ENCODE results near the gene PIGZ.

PIGZ gene

DNA sequence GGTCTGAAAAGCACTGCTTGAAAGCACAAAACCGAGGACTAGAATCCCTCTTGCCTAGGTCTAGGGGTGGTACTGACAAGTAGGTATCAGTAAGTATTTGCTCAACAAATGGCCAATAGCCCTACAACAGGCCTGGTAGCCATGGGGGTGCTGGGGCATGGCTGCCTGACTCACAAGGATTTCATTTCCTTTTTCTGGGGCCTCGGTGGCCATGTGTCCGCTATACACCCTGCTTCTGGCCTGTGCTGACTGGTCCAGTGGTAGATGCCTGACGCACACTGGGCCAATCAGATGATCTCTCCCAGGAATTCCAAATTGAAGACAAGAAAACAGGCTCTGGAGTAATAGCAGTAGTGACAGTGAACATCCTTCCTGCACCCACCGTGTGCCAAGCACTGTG is 31.6 kb upstream of the PIGZ start:
- TF ChIP-seq, protein P1, sequence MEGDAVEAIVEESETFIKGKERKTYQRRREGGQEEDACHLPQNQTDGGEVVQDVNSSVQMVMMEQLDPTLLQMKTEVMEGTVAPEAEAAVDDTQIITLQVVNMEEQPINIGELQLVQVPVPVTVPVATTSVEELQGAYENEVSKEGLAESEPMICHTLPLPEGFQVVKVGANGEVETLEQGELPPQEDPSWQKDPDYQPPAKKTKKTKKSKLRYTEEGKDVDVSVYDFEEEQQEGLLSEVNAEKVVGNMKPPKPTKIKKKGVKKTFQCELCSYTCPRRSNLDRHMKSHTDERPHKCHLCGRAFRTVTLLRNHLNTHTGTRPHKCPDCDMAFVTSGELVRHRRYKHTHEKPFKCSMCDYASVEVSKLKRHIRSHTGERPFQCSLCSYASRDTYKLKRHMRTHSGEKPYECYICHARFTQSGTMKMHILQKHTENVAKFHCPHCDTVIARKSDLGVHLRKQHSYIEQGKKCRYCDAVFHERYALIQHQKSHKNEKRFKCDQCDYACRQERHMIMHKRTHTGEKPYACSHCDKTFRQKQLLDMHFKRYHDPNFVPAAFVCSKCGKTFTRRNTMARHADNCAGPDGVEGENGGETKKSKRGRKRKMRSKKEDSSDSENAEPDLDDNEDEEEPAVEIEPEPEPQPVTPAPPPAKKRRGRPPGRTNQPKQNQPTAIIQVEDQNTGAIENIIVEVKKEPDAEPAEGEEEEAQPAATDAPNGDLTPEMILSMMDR (conservative IDR thresholded peaks at IDR 0.05; ENCODE audit: low read depth, low read length), result no peak
- DNase-seq (ENCODE audit: low read depth), result peak; percentile 37
- H3K4me3 ChIP-seq (ENCODE audit: low read depth, low read length), result no peak overlapping the region

DNA sequence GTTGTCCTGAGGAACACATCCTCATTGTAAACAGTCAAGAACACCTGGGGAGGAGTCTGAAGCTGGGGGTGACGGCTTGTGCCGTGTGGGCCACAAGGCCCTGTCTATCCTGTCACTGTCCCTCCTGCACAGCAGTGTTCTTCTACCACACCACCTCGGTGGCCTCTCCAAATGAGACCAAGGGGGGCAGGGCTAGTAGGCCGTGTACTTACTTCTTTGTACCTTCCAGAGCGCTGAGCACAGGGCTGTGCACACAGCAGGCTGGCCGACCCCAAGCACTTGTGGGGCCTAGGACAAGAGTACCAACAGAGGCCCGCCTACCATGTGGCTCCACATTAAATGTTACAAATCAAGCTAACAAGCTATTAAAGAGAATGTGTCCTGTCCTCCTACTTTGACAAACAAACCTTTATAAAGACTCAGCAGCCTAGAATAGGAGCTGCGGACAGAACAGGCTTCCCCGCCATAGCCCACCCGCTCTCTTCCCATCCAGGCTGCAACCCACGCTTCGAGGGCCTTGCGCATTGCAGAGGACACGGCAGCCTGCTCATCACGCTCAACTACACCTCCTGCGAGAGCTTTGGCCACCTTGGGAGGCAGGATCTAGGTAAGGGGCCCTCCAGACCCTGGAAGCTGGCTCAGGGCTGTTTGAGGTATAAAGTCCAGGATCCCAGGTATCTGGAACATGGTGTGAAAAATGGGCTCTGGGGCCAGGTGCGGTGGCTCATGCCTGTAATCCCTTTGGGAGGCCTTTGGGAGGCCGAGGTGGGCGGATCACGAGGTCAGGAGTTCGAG is 30.5 kb upstream of the PIGZ start:
- TF ChIP-seq, protein P1 (conservative IDR thresholded peaks at IDR 0.05; ENCODE audit: low read depth, low read length), result no peak
- DNase-seq (ENCODE audit: low read depth), result no peak
- no peak overlapping the region for H3K4me3 ChIP-seq (ENCODE audit: low read depth, low read length)

DNA sequence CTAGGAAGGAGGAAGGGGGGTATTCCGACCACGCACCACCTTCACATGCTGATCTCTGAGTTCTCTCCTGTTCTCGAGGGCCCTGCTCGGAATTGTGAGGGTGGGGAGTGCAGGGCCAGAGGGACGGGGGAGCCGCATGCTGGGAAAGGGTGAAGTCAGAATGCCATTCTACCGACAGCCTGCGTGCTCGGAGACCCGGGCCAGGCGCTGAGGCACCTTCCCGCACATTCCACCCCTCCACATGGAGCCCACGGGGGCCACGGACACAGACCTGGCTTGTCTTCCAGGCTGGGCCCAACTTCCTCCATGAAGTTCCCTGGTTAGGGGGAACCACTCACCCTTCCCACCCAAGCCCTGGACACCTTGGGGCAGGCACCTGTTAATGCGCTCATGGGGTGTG is 28.7 kb upstream of the PIGZ start:
- no peak for DNase-seq (ENCODE audit: low read depth)
- TF ChIP-seq, protein P1 (conservative IDR thresholded peaks at IDR 0.05; ENCODE audit: low read depth, low read length), result no peak

DNA sequence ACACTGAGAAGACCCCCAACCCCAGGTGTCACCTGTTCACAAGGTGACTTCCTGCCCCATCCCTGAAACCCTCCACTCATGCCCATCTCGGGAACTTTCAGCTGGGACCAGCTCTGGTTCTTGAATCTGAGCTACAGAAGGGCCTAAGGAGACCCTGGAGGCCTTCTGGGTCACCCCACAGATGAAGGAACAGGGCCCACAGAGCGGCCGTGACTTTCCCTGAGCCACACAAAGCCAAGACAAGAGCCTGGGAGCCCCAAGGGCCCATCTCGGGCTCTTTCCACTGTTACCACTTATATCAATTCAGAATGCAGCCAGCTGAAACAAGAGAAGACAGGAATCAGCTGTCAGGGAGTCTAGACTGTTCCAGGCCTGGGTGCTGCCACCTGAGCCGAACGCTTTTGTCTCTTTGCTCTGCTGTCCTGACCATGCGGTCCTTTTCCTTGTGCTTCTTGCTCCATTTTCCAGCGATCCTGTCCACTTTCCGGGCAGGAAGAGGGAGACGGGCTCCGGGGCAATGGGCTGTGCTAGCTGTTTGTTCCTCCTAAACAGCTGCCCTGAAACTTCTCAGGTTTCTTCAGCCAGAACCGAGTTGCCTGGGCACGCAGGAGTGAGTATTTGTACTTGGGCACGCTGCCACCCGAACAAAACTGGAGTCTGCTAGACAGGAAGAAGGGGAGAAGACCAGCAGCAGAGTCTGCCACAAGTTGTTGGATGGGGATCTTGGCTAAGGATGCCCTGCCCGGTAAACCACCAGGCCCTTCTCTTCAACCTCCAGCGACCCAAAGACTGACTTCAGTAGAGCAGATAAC is 28.0 kb upstream of the PIGZ start:
- no peak overlapping the region for H3K4me3 ChIP-seq (ENCODE audit: low read depth, low read length)
- DNase-seq (ENCODE audit: low read depth), result no peak
- TF ChIP-seq, protein P1 (conservative IDR thresholded peaks at IDR 0.05; ENCODE audit: low read depth, low read length), result no peak

More for the DNA sequence above, 28.7 kb upstream of the PIGZ start:
- no peak overlapping the region for H3K4me3 ChIP-seq (ENCODE audit: low read depth, low read length)

DNA sequence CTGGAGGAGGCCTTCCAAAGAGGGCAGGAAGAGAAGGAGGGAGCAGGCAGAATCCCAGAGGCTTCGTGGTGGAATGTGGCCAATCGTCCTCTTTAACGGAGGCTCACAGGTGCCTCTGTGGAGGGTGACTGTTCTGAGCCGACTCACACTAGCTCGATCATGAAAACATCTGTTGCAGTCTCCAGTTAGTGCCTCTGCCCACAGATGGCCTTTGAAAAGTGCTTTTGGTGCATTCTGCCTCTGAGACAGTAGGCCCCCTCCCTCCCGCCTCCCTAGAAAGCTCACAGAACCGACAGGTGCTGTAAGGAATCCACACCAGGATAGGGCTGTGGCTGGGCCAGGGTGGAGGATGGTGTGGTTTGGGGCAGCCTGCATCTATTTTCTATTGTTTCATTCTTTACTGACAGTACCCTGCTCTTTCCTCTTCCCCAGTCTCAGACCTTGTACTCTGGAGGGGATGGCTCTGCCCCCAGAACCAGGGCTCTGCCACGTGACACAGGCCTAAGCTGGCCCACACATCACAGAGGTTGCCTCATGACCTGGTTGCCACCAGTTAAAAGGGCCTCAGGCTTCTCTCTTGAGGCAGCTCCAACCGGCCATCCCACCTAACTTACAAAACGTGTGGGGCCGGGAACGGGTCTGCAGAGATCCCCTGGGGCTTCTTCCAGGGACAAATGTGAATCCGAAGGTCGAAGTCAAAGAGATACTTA is 27.2 kb upstream of the PIGZ start:
- TF ChIP-seq, protein P1 (conservative IDR thresholded peaks at IDR 0.05; ENCODE audit: low read depth, low read length), result no peak

DNA sequence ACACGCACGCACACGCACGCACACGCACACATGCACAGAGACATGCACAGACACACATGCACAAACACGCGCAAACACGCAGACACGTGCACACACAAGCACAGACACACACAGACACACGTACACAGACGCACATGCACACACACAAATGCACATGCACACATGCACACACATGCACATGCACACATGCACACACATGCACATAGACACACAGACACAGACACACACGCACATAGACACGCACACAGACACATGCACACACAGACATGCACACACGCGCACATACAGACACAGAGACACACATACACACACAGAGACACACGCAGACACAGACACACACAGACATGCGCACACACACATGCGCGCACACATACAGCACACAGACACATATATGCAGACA is 26.4 kb upstream of the PIGZ start:
- H3K4me3 ChIP-seq (ENCODE audit: low read depth, low read length), result no peak overlapping the region
- no peak for DNase-seq (ENCODE audit: low read depth)
- TF ChIP-seq, protein P1 (conservative IDR thresholded peaks at IDR 0.05; ENCODE audit: low read depth, low read length), result no peak

More for the DNA sequence above, 27.2 kb upstream of the PIGZ start:
- DNase-seq (ENCODE audit: low read depth), result no peak
- H3K4me3 ChIP-seq (ENCODE audit: low read depth, low read length), result no peak overlapping the region

Data from choroid plexus epithelial cell (primary cell).